Measurements from ENCODE around the gene TBC1D9B. TPM values are rescaled to one million over a fixed set of nuclear protein-coding genes. Genes with fewer than 3 reads are reported as not detected.

The TBC1D9B gene
- total and polyA plus RNA-seq, 8 donors = 42.1 to 87.2 (median 54.9) TPM

- FAIRE-seq (no peak), DNase-seq (peak in 1 of 6 donors; percentile 11), ATAC-seq (no peak)
- WGBS, 2 donors = 77 to 80% methylated on average over 13 of the region's 13 CpGs
- no peaks in the 10 kb centered on the region for H3K9me3 ChIP-seq
- no peaks in the 10 kb centered on the region for H3K27me3 ChIP-seq
- peaks cover 6 to 74% (median 40%) of the 10 kb centered on the region in 3 donors for H3K36me3 ChIP-seq
- TF ChIP-seq, protein P1, sequence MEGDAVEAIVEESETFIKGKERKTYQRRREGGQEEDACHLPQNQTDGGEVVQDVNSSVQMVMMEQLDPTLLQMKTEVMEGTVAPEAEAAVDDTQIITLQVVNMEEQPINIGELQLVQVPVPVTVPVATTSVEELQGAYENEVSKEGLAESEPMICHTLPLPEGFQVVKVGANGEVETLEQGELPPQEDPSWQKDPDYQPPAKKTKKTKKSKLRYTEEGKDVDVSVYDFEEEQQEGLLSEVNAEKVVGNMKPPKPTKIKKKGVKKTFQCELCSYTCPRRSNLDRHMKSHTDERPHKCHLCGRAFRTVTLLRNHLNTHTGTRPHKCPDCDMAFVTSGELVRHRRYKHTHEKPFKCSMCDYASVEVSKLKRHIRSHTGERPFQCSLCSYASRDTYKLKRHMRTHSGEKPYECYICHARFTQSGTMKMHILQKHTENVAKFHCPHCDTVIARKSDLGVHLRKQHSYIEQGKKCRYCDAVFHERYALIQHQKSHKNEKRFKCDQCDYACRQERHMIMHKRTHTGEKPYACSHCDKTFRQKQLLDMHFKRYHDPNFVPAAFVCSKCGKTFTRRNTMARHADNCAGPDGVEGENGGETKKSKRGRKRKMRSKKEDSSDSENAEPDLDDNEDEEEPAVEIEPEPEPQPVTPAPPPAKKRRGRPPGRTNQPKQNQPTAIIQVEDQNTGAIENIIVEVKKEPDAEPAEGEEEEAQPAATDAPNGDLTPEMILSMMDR (IDR thresholded peaks at IDR 0.05) = no peak
- no peak overlapping the region for H3K27ac ChIP-seq
- intact Hi-C loops (cut with DNase I) = no loop called here
- H3K4me3 ChIP-seq = no peak overlapping the region
- peaks cover 12 to 30% (median 30%) of the 10 kb centered on the region in 3 donors for H3K4me1 ChIP-seq
These were observed 82.0 kb downstream of the TBC1D9B start for GRCh38 chr5:179825655-179826182.

DNA sequence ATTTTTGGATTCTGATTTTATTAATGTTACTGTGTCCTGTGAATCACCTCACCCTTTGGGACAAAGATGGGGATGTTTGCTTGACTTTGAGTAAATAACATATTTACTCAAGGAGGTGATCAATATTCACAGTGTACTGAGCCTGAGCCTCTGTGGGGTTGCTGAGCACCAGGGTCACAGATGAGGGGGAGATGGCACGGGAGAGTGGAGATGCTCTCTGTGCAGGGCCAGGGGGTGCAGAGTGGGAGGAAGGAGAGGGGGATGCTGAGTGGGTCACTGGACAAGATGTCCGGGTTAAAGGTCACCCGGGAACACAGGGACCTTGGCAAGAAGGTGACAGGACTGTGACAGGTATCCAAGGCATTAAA lies 83.0 kb downstream of the TBC1D9B start:
- H3K4me1 ChIP-seq = peaks cover 17 to 36% (median 34%) of the 10 kb centered on the region in 3 donors
- DNase-seq (no peak), FAIRE-seq (no peak), ATAC-seq (no peak)
- 46% methylated on average over 3 of the region's 3 CpGs for WGBS, 2 donors
- TF ChIP-seq, protein P1 (IDR thresholded peaks at IDR 0.05) = no peak
- no peaks in the 10 kb centered on the region for H3K27me3 ChIP-seq
- no peak overlapping the region for H3K4me3 ChIP-seq
- intact Hi-C loops (cut with DNase I) = no loop called here
- no peak overlapping the region for H3K27ac ChIP-seq
- H3K36me3 ChIP-seq = peaks cover 2 to 64% (median 40%) of the 10 kb centered on the region in 3 donors
- no peaks in the 10 kb centered on the region for H3K9me3 ChIP-seq

GRCh38 chr5:179823937-179824744 lies 83.6 kb downstream of the TBC1D9B start:
- FAIRE-seq (no peak), DNase-seq (peak in 2 of 6 donors; percentile 11 to 75), ATAC-seq (no peak)
- H3K27ac ChIP-seq = no peak overlapping the region
- peaks cover 23 to 41% (median 39%) of the 10 kb centered on the region in 3 donors for H3K4me1 ChIP-seq
- no peaks in the 10 kb centered on the region for H3K9me3 ChIP-seq
- peak overlapping the region in 2 of 4 donors; percentile 2 to 100 for H3K4me3 ChIP-seq
- WGBS, 2 donors = 76 to 85% methylated on average over 22 of the region's 22 CpGs
- H3K36me3 ChIP-seq = peaks cover 2 to 58% (median 39%) of the 10 kb centered on the region in 3 donors
- intact Hi-C loops (cut with DNase I) = no loop called here
- no peaks in the 10 kb centered on the region for H3K27me3 ChIP-seq
- TF ChIP-seq, protein P1 (IDR thresholded peaks at IDR 0.05) = no peak

DNA sequence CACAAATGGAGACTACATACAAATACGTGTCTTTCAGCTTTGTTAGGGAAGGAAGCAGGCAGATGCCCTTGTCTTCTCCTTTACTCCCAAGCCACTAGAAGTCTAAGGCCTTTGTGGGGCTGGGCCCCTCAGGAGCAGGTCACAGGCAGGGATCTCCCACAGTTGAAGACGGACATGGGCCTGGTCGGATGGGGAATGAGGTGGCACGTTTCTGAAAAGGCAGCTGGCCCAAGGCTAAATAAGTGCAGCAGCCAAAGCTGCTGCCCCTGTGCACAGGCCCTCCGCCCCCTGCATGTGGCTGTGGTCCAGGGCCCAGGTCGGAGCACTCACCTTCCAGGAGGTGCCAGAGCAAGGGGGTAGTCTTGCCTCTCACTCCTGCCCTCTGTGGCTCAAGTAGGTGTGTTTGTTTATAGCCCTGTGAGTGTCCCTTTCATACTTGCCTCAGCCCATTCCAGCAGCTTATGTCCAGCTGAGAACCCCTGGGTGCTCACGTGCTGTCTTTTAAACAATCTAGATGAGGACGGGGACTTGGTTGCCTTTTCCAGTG lies 85.2 kb downstream of the TBC1D9B start:
- DNase-seq = peak in 3 of 6 donors; percentile 25 to 71 (median 54)
- WGBS, 2 donors = 16 to 17% methylated on average over 8 of the region's 8 CpGs
- FAIRE-seq = no peak
- ATAC-seq = no peak
- peaks cover 0 to 42% (median 31%) of the 10 kb centered on the region in 3 donors for H3K36me3 ChIP-seq
- no peaks in the 10 kb centered on the region for H3K27me3 ChIP-seq
- H3K9me3 ChIP-seq = no peaks in the 10 kb centered on the region
- H3K27ac ChIP-seq = peak overlapping the region in 2 of 4 donors; percentile 43 to 100
- H3K4me1 ChIP-seq = peaks cover 34 to 48% (median 44%) of the 10 kb centered on the region in 3 donors
- TF ChIP-seq, protein P1 (IDR thresholded peaks at IDR 0.05) = no peak
- H3K4me3 ChIP-seq = peak overlapping the region in 3 of 4 donors; percentile 85 to 100 (median 100)
- intact Hi-C loops (cut with DNase I) = no loop called here

Measured in pancreas (tissue), 10 donors.